ENCODE results near the gene SMIM36.

Gene SMIM36

GRCh38 chr17:55440391-55440790, 70.9 kb downstream of the SMIM36 start:
- Histone ChIP-seq H3K79me1 (replicated peaks; ENCODE audit: low read length, poor library complexity, severe bottlenecking) (no peaks in the 10 kb centered on the region), H3K4me1 (ENCODE audit: control insufficient read depth, insufficient read depth, low read depth, low read length) (peaks cover 12% of the 10 kb centered on the region), H3K18ac (ENCODE audit: low read depth in 1 of 2, low read length in 2 of 2) (peak overlapping the region in 1 of 2 experiments; percentile 64), H2AFZ (ENCODE audit: low read depth, low read length) (no peak overlapping the region), H3K27me3 (ENCODE audit: control insufficient read depth in 1 of 2, insufficient read depth in 1 of 2, low read length in 2 of 2) (no peaks in the 10 kb centered on the region), H2BK120ac (ENCODE audit: low read depth, low read length) (no peak overlapping the region), H3K9ac (ENCODE audit: low read length) (no peak overlapping the region), H2BK12ac (ENCODE audit: low read length in 2 of 2) (peak overlapping the region in 1 of 2 experiments; percentile 12), H4K91ac (ENCODE audit: low read length) (no peak overlapping the region), H3K36me3 (ENCODE audit: control insufficient read depth in 1 of 2, insufficient read depth in 2 of 2, low read depth in 1 of 2, low read length in 2 of 2) (no peaks in the 10 kb centered on the region), H3K4me3 (ENCODE audit: insufficient read depth in 1 of 2, low read depth in 1 of 2, low read length in 2 of 2) (no peak overlapping the region), H3K4ac (ENCODE audit: low read depth in 1 of 2, low read length in 2 of 2) (peak overlapping the region in 1 of 2 experiments; percentile 6), H3K4me2 (ENCODE audit: low read length, poor library complexity, severe bottlenecking) (no peak overlapping the region), H3K14ac (ENCODE audit: low read length in 2 of 2) (no peak overlapping the region), H2BK15ac (ENCODE audit: low read depth, poor library complexity, severe bottlenecking) (no peak overlapping the region), H3K23ac (ENCODE audit: low read length in 2 of 2) (no peak overlapping the region), H2BK5ac (ENCODE audit: low read depth, low read length, poor library complexity, severe bottlenecking) (no peak overlapping the region), H3K27ac (ENCODE audit: low read length, poor library complexity, severe bottlenecking) (no peak overlapping the region), H3K9me3 (ENCODE audit: control insufficient read depth, low read length) (no peaks in the 10 kb centered on the region), H4K8ac (ENCODE audit: low read length) (no peak overlapping the region), H2AK5ac (ENCODE audit: low read length, severe bottlenecking) (no peak overlapping the region)
- 100% methylated on average over 1 of the region's 3 CpGs for WGBS
- DNase-seq = no peak

GRCh38 chr17:55437159-55437605, 74.1 kb downstream of the SMIM36 start:
- Histone ChIP-seq H3K9me3 (ENCODE audit: control insufficient read depth, low read length) (no peaks in the 10 kb centered on the region), H3K18ac (ENCODE audit: low read depth in 1 of 2, low read length in 2 of 2) (no peak overlapping the region), H3K4me2 (ENCODE audit: low read length, poor library complexity, severe bottlenecking) (no peak overlapping the region), H3K14ac (ENCODE audit: low read length in 2 of 2) (no peak overlapping the region), H3K36me3 (ENCODE audit: control insufficient read depth in 1 of 2, insufficient read depth in 2 of 2, low read depth in 1 of 2, low read length in 2 of 2) (no peaks in the 10 kb centered on the region), H3K4ac (ENCODE audit: low read depth in 1 of 2, low read length in 2 of 2) (peak overlapping the region in 1 of 2 experiments; percentile 40), H3K27me3 (ENCODE audit: control insufficient read depth in 1 of 2, insufficient read depth in 1 of 2, low read length in 2 of 2) (no peaks in the 10 kb centered on the region), H2BK120ac (ENCODE audit: low read depth, low read length) (no peak overlapping the region), H2BK5ac (ENCODE audit: low read depth, low read length, poor library complexity, severe bottlenecking) (no peak overlapping the region), H3K9ac (ENCODE audit: low read length) (no peak overlapping the region), H3K79me1 (replicated peaks; ENCODE audit: low read length, poor library complexity, severe bottlenecking) (no peaks in the 10 kb centered on the region), H3K27ac (ENCODE audit: low read length, poor library complexity, severe bottlenecking) (no peak overlapping the region), H2BK15ac (ENCODE audit: low read depth, poor library complexity, severe bottlenecking) (no peak overlapping the region), H3K4me3 (ENCODE audit: insufficient read depth in 1 of 2, low read depth in 1 of 2, low read length in 2 of 2) (no peak overlapping the region), H2BK12ac (ENCODE audit: low read length in 2 of 2) (peak overlapping the region in 1 of 2 experiments; percentile 29), H2AK5ac (ENCODE audit: low read length, severe bottlenecking) (no peak overlapping the region), H4K8ac (ENCODE audit: low read length) (no peak overlapping the region), H2AFZ (ENCODE audit: low read depth, low read length) (no peak overlapping the region), H3K4me1 (ENCODE audit: control insufficient read depth, insufficient read depth, low read depth, low read length) (peaks cover 1% of the 10 kb centered on the region), H3K23ac (ENCODE audit: low read length in 2 of 2) (no peak overlapping the region), H4K91ac (ENCODE audit: low read length) (no peak overlapping the region)
- DNase-seq = no peak
- 68% methylated on average over 5 of the region's 5 CpGs for WGBS

- H3K4ac ChIP-seq (ENCODE audit: low read depth in 1 of 2, low read length in 2 of 2) = peak overlapping the region in 1 of 2 experiments; percentile 61
- no peaks in the 10 kb centered on the region for H3K79me1 ChIP-seq (replicated peaks; ENCODE audit: low read length, poor library complexity, severe bottlenecking)
- H2BK120ac ChIP-seq (ENCODE audit: low read depth, low read length) = no peak overlapping the region
- H3K27me3 ChIP-seq (ENCODE audit: control insufficient read depth in 1 of 2, insufficient read depth in 1 of 2, low read length in 2 of 2) = no peaks in the 10 kb centered on the region
- H2BK5ac ChIP-seq (ENCODE audit: low read depth, low read length, poor library complexity, severe bottlenecking) = no peak overlapping the region
- H3K9ac ChIP-seq (ENCODE audit: low read length) = no peak overlapping the region
- H2BK12ac ChIP-seq (ENCODE audit: low read length in 2 of 2) = no peak overlapping the region
- H3K27ac ChIP-seq (ENCODE audit: low read length, poor library complexity, severe bottlenecking) = no peak overlapping the region
- no peak overlapping the region for H2BK15ac ChIP-seq (ENCODE audit: low read depth, poor library complexity, severe bottlenecking)
- no peaks in the 10 kb centered on the region for H3K9me3 ChIP-seq (ENCODE audit: control insufficient read depth, low read length)
- no peaks in the 10 kb centered on the region for H3K36me3 ChIP-seq (ENCODE audit: control insufficient read depth in 1 of 2, insufficient read depth in 2 of 2, low read depth in 1 of 2, low read length in 2 of 2)
- H3K4me3 ChIP-seq (ENCODE audit: insufficient read depth in 1 of 2, low read depth in 1 of 2, low read length in 2 of 2) = no peak overlapping the region
- H2AK5ac ChIP-seq (ENCODE audit: low read length, severe bottlenecking) = peak overlapping the region; percentile 65
- no peak overlapping the region for H3K4me2 ChIP-seq (ENCODE audit: low read length, poor library complexity, severe bottlenecking)
- H3K18ac ChIP-seq (ENCODE audit: low read depth in 1 of 2, low read length in 2 of 2) = peak overlapping the region in 1 of 2 experiments; percentile 72
- H3K14ac ChIP-seq (ENCODE audit: low read length in 2 of 2) = no peak overlapping the region
- no peak overlapping the region for H4K91ac ChIP-seq (ENCODE audit: low read length)
- WGBS = 96% methylated on average over 2 of the region's 4 CpGs
- H2AFZ ChIP-seq (ENCODE audit: low read depth, low read length) = no peak overlapping the region
- H3K4me1 ChIP-seq (ENCODE audit: control insufficient read depth, insufficient read depth, low read depth, low read length) = peaks cover 3% of the 10 kb centered on the region
- no peak for DNase-seq
- H4K8ac ChIP-seq (ENCODE audit: low read length) = no peak overlapping the region
- H3K23ac ChIP-seq (ENCODE audit: low read length in 2 of 2) = no peak overlapping the region
Observed at GRCh38 chr17:55436224-55437158, 74.8 kb downstream of the SMIM36 start.

- Histone ChIP-seq H3K4me2 (ENCODE audit: low read length, poor library complexity, severe bottlenecking) (no peak overlapping the region), H3K23ac (ENCODE audit: low read length in 2 of 2) (no peak overlapping the region), H2BK15ac (ENCODE audit: low read depth, poor library complexity, severe bottlenecking) (no peak overlapping the region), H2BK12ac (ENCODE audit: low read length in 2 of 2) (peak overlapping the region in 1 of 2 experiments; percentile 0), H3K36me3 (ENCODE audit: control insufficient read depth in 1 of 2, insufficient read depth in 2 of 2, low read depth in 1 of 2, low read length in 2 of 2) (no peaks in the 10 kb centered on the region), H3K4ac (ENCODE audit: low read depth in 1 of 2, low read length in 2 of 2) (no peak overlapping the region), H3K79me1 (replicated peaks; ENCODE audit: low read length, poor library complexity, severe bottlenecking) (no peaks in the 10 kb centered on the region), H3K14ac (ENCODE audit: low read length in 2 of 2) (no peak overlapping the region), H3K4me1 (ENCODE audit: control insufficient read depth, insufficient read depth, low read depth, low read length) (peaks cover 3% of the 10 kb centered on the region), H4K8ac (ENCODE audit: low read length) (no peak overlapping the region), H2AFZ (ENCODE audit: low read depth, low read length) (no peak overlapping the region), H3K18ac (ENCODE audit: low read depth in 1 of 2, low read length in 2 of 2) (no peak overlapping the region), H3K27ac (ENCODE audit: low read length, poor library complexity, severe bottlenecking) (no peak overlapping the region), H3K9me3 (ENCODE audit: control insufficient read depth, low read length) (no peaks in the 10 kb centered on the region), H2BK5ac (ENCODE audit: low read depth, low read length, poor library complexity, severe bottlenecking) (no peak overlapping the region), H3K27me3 (ENCODE audit: control insufficient read depth in 1 of 2, insufficient read depth in 1 of 2, low read length in 2 of 2) (no peaks in the 10 kb centered on the region), H2BK120ac (ENCODE audit: low read depth, low read length) (no peak overlapping the region), H2AK5ac (ENCODE audit: low read length, severe bottlenecking) (no peak overlapping the region), H4K91ac (ENCODE audit: low read length) (no peak overlapping the region), H3K4me3 (ENCODE audit: insufficient read depth in 1 of 2, low read depth in 1 of 2, low read length in 2 of 2) (no peak overlapping the region), H3K9ac (ENCODE audit: low read length) (no peak overlapping the region)
- DNase-seq = no peak
- 95% methylated on average over 3 of the region's 4 CpGs for WGBS
Observed at GRCh38 chr17:55435408-55435807, 75.8 kb downstream of the SMIM36 start.

Data from mesenchymal stem cell (in vitro differentiated cells and primary cell).